ENCODE results near the gene TPCN1. TPM values are rescaled to one million over a fixed set of nuclear protein-coding genes. Genes with fewer than 3 reads are reported as not detected.
A peak's percentile ranks its signal among the peaks of the same experiment; 100 is the strongest.

Gene TPCN1
- total RNA-seq, 8 experiments from 2014 or later, result 2.7 to 39.8 (median 11.2) TPM

GRCh38 chr12:113220593-113221180 is 577 bp upstream of the TPCN1 start:
- peaks cover 16% of the 10 kb centered on the region in 2 donors for H3K4me1 ChIP-seq (replicated peaks in 1 of 2)
- H3K4me3 ChIP-seq, result peak overlapping the region; percentile 43 to 62 (median 52)
- WGBS, 10 experiments, result 0 to 33% (median 6%) methylated on average over 1 to 14 of the region's 23 CpGs; no CpG with 5 or more reads in 1 of the 10 experiments
- H3K27ac ChIP-seq, result no peak overlapping the region
- in situ Hi-C loops (cut with MboI; ENCODE audit: low pct_unique_long_range_greater_than_20kb in 2 of 9, low sequenced_read_pairs in 9 of 9, unreplicated experiment in 9 of 9), result no loop called here
- peak in 1 of 8 experiments; percentile 1 for ATAC-seq (replicated peaks in 6 of 8)

- peak overlapping the region; percentile 63 to 82 (median 66) for H3K4me3 ChIP-seq
- H3K27ac ChIP-seq, result peak overlapping the region in 1 of 2 donors; percentile 80
- in situ Hi-C loops (cut with MboI; ENCODE audit: low pct_unique_long_range_greater_than_20kb in 2 of 9, low sequenced_read_pairs in 9 of 9, unreplicated experiment in 9 of 9), result no loop called here
- no peak for ATAC-seq (replicated peaks in 6 of 8)
- H3K4me1 ChIP-seq (replicated peaks in 1 of 2), result peaks cover 16% of the 10 kb centered on the region in 2 donors
- 0 to 80% (median 33%) methylated on average over 1 to 6 of the region's 12 CpGs; no CpG with 5 or more reads in 1 of the 10 experiments for WGBS, 10 experiments
Observed at GRCh38 chr12:113221997-113222729, 899 bp downstream of the TPCN1 start.

GRCh38 chr12:113222730-113223531 is 1.7 kb downstream of the TPCN1 start:
- ATAC-seq (replicated peaks in 6 of 8), result no peak
- Histone ChIP-seq H3K4me1 (replicated peaks in 1 of 2) (peaks cover 16% of the 10 kb centered on the region in 2 donors), H3K27ac (no peak overlapping the region), H3K4me3 (peak overlapping the region in 1 of 5 donors; percentile 4)
- WGBS, 10 experiments, result 1 to 48% (median 32%) methylated on average over 5 to 11 of the region's 11 CpGs
- in situ Hi-C loops (cut with MboI; ENCODE audit: low pct_unique_long_range_greater_than_20kb in 2 of 9, low sequenced_read_pairs in 9 of 9, unreplicated experiment in 9 of 9), result no loop called here

- in situ Hi-C loops (cut with MboI; ENCODE audit: low pct_unique_long_range_greater_than_20kb in 2 of 9, low sequenced_read_pairs in 9 of 9, unreplicated experiment in 9 of 9), result no loop called here
- Histone ChIP-seq H3K27ac (no peak overlapping the region), H3K4me1 (replicated peaks in 1 of 2) (peaks cover 16 to 19% of the 10 kb centered on the region in 2 donors), H3K4me3 (no peak overlapping the region)
- WGBS, 10 experiments, result 94 to 100% (median 100%) methylated on average over 1 to 3 of the region's 4 CpGs; no CpG with 5 or more reads in 4 of the 10 experiments
- ATAC-seq (replicated peaks in 6 of 8), result no peak
Observed at GRCh38 chr12:113224955-113225354, 3.7 kb downstream of the TPCN1 start.

- WGBS, 10 experiments, result 74 to 93% (median 86%) methylated on average over 2 to 10 of the region's 13 CpGs; no CpG with 5 or more reads in 5 of the 10 experiments
- ATAC-seq (replicated peaks in 6 of 8), result no peak
- Histone ChIP-seq H3K4me1 (replicated peaks in 1 of 2) (peaks cover 15 to 19% of the 10 kb centered on the region in 2 donors), H3K4me3 (no peak overlapping the region), H3K27ac (no peak overlapping the region)
- in situ Hi-C loops (cut with MboI; ENCODE audit: low pct_unique_long_range_greater_than_20kb in 2 of 9, low sequenced_read_pairs in 9 of 9, unreplicated experiment in 9 of 9), result no loop called here
Observed at GRCh38 chr12:113226696-113227568, 5.7 kb downstream of the TPCN1 start.

- in situ Hi-C loops (cut with MboI; ENCODE audit: low pct_unique_long_range_greater_than_20kb in 2 of 9, low sequenced_read_pairs in 9 of 9, unreplicated experiment in 9 of 9), result no loop called here
- ATAC-seq (replicated peaks in 6 of 8), result no peak
- Histone ChIP-seq H3K4me3 (no peak overlapping the region), H3K4me1 (replicated peaks in 1 of 2) (peaks cover 6 to 10% of the 10 kb centered on the region in 2 donors), H3K27ac (no peak overlapping the region)
- 76 to 100% (median 93%) methylated on average over 1 to 4 of the region's 5 CpGs; no CpG with 5 or more reads in 4 of the 10 experiments for WGBS, 10 experiments
Observed at GRCh38 chr12:113227686-113228391, 6.6 kb downstream of the TPCN1 start.

- WGBS, 10 experiments, result 38 to 100% (median 61%) methylated on average over 1 to 4 of the region's 5 CpGs; no CpG with 5 or more reads in 2 of the 10 experiments
- Histone ChIP-seq H3K4me1 (replicated peaks in 1 of 2) (peaks cover 0 to 3% of the 10 kb centered on the region in 2 donors), H3K4me3 (no peak overlapping the region), H3K27ac (no peak overlapping the region)
- peak in 2 of 8 experiments; percentile 88 to 95 for ATAC-seq (replicated peaks in 6 of 8)
- in situ Hi-C loops (cut with MboI; ENCODE audit: low pct_unique_long_range_greater_than_20kb in 2 of 9, low sequenced_read_pairs in 9 of 9, unreplicated experiment in 9 of 9), result no loop called here
Observed at GRCh38 chr12:113228394-113229028, 7.2 kb downstream of the TPCN1 start.

GRCh38 chr12:113230315-113231234 is 9.3 kb downstream of the TPCN1 start:
- 83 to 100% (median 100%) methylated on average over 1 to 12 of the region's 15 CpGs for WGBS, 10 experiments
- Histone ChIP-seq H3K4me1 (replicated peaks in 1 of 2) (peaks cover 0 to 3% of the 10 kb centered on the region in 2 donors), H3K27ac (no peak overlapping the region), H3K4me3 (no peak overlapping the region)
- in situ Hi-C loops (cut with MboI; ENCODE audit: low pct_unique_long_range_greater_than_20kb in 2 of 9, low sequenced_read_pairs in 9 of 9, unreplicated experiment in 9 of 9), result no loop called here
- ATAC-seq (replicated peaks in 6 of 8), result no peak

GRCh38 chr12:113231235-113232088 is 10.2 kb downstream of the TPCN1 start:
- in situ Hi-C loops (cut with MboI; ENCODE audit: low pct_unique_long_range_greater_than_20kb in 2 of 9, low sequenced_read_pairs in 9 of 9, unreplicated experiment in 9 of 9), result no loop called here
- ATAC-seq (replicated peaks in 6 of 8), result peak in 4 of 8 experiments; percentile 8 to 81 (median 48)
- H3K4me3 ChIP-seq, result no peak overlapping the region
- no peak overlapping the region for H3K27ac ChIP-seq
- 50 to 100% (median 92%) methylated on average over 1 to 5 of the region's 8 CpGs; no CpG with 5 or more reads in 2 of the 10 experiments for WGBS, 10 experiments
- peaks cover 0 to 3% of the 10 kb centered on the region in 2 donors for H3K4me1 ChIP-seq (replicated peaks in 1 of 2)
